ENCODE results near the gene HDAC8.

DNA sequence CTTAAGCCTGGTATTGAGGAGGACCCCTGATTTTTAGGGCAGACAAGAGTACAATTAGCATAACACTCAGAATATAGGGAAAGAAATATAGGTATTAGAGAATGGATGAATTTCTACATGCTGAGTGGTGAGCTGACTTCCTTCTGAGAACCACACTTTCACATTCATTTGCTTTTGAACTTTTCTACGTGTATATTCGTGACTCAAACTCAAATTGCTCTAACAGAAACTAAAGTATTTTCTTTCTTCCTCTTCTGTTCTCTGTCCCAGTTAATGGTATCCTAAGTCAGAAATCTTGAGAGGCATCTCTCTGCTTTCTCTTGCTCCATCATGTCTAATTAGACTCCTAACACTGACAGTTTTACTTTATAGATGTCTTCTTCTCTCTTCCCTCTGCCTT, 163.8 kb downstream of the HDAC8 start:
- no peak for TF ChIP-seq POLR2AphosphoS5 (IDR thresholded peaks at IDR 0.05)
- TF ChIP-seq, protein P1, sequence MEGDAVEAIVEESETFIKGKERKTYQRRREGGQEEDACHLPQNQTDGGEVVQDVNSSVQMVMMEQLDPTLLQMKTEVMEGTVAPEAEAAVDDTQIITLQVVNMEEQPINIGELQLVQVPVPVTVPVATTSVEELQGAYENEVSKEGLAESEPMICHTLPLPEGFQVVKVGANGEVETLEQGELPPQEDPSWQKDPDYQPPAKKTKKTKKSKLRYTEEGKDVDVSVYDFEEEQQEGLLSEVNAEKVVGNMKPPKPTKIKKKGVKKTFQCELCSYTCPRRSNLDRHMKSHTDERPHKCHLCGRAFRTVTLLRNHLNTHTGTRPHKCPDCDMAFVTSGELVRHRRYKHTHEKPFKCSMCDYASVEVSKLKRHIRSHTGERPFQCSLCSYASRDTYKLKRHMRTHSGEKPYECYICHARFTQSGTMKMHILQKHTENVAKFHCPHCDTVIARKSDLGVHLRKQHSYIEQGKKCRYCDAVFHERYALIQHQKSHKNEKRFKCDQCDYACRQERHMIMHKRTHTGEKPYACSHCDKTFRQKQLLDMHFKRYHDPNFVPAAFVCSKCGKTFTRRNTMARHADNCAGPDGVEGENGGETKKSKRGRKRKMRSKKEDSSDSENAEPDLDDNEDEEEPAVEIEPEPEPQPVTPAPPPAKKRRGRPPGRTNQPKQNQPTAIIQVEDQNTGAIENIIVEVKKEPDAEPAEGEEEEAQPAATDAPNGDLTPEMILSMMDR (IDR thresholded peaks at IDR 0.05; ENCODE audit: poor library complexity, severe bottlenecking), result no peak

Measured in neural cell (in vitro differentiated cells).